ENCODE data around the gene OR52I1. TPM values are rescaled to one million over a fixed set of nuclear protein-coding genes. Genes with fewer than 3 reads are reported as not detected.

The OR52I1 gene
- total RNA-seq, 2 donors from 2014 or later: not detected

- Histone ChIP-seq H3K36me3 (replicated peaks in 1 of 2; ENCODE audit: insufficient read depth in 1 of 2, low read depth in 2 of 2) (no peaks in the 10 kb centered on the region), H3K9me3 (no peaks in the 10 kb centered on the region), H3K4me3 (no peak within 1 kb of the TSS), H3K27ac (no peak within 1 kb of the TSS), H3K27me3 (no peaks in the 10 kb centered on the region), H3K4me1 (no peaks in the 10 kb centered on the region)
- ATAC-seq (no peak), DNase-seq (no peak)
- intact Hi-C loops (cut with DNase I): no loop called here
- TF ChIP-seq POLR2A (IDR thresholded peaks at IDR 0.05) (no peak), CTCF (IDR thresholded peaks at IDR 0.05) (no peak)
Measured at GRCh38 chr11:4581443-4581842, 12.4 kb upstream of the OR52I1 start, which contains the start of gene OR52I2. Gene OR52I2, plus strand, starts transcription at chr11:4581743.

- no peaks in the 10 kb centered on the region for H3K9me3 ChIP-seq
- no peaks in the 10 kb centered on the region for H3K36me3 ChIP-seq (replicated peaks in 1 of 2; ENCODE audit: insufficient read depth in 1 of 2, low read depth in 2 of 2)
- intact Hi-C loops (cut with DNase I): no loop called here
- ATAC-seq (no peak), DNase-seq (no peak)
- WGBS, 2 donors: 32 to 37% methylated on average over 3 of the region's 3 CpGs
- TF ChIP-seq CTCF (IDR thresholded peaks at IDR 0.05) (no peak), POLR2A (IDR thresholded peaks at IDR 0.05) (no peak)
- no peaks in the 10 kb centered on the region for H3K27me3 ChIP-seq
- H3K4me1 ChIP-seq: no peaks in the 10 kb centered on the region
- no peak overlapping the region for H3K27ac ChIP-seq
- H3K4me3 ChIP-seq: no peak overlapping the region
Measured at GRCh38 chr11:4589017-4589416, 4.8 kb upstream of the OR52I1 start.

GRCh38 chr11:4605057-4605456, 11.2 kb downstream of the OR52I1 start:
- ATAC-seq: no peak
- no peak for TF ChIP-seq CTCF (IDR thresholded peaks at IDR 0.05)
- no peak for TF ChIP-seq POLR2A (IDR thresholded peaks at IDR 0.05)
- WGBS, 2 donors: 89 to 92% methylated on average over 4 of the region's 4 CpGs
- peak in 1 of 4 donors; percentile 21 for DNase-seq
- Histone ChIP-seq H3K4me1 (peaks cover 21% of the 10 kb centered on the region), H3K27ac (no peak overlapping the region), H3K4me3 (no peak overlapping the region), H3K9me3 (no peaks in the 10 kb centered on the region), H3K36me3 (replicated peaks in 1 of 2; ENCODE audit: insufficient read depth in 1 of 2, low read depth in 2 of 2) (peaks cover 8 to 9% of the 10 kb centered on the region in 2 donors), H3K27me3 (no peaks in the 10 kb centered on the region)
- intact Hi-C loops (cut with DNase I): no loop called here

GRCh38 chr11:4606231-4607015, 12.6 kb downstream of the OR52I1 start:
- H3K4me3 ChIP-seq: no peak overlapping the region
- peak overlapping the region in 1 of 4 donors; percentile 17 for H3K27ac ChIP-seq
- H3K36me3 ChIP-seq (replicated peaks in 1 of 2; ENCODE audit: insufficient read depth in 1 of 2, low read depth in 2 of 2): peaks cover 4 to 6% of the 10 kb centered on the region in 2 donors
- peak in 1 of 7 experiments; percentile 3 for TF ChIP-seq CTCF (IDR thresholded peaks at IDR 0.05)
- no peak for TF ChIP-seq POLR2A (IDR thresholded peaks at IDR 0.05)
- WGBS, 2 donors: 20 to 50% methylated on average over 1 of the region's 1 CpG
- peaks cover 21% of the 10 kb centered on the region for H3K4me1 ChIP-seq
- no peaks in the 10 kb centered on the region for H3K9me3 ChIP-seq
- no peaks in the 10 kb centered on the region for H3K27me3 ChIP-seq
- intact Hi-C loops (cut with DNase I): no loop called here
- ATAC-seq: no peak
- DNase-seq: peak in 2 of 4 donors; percentile 8 to 17

DNA sequence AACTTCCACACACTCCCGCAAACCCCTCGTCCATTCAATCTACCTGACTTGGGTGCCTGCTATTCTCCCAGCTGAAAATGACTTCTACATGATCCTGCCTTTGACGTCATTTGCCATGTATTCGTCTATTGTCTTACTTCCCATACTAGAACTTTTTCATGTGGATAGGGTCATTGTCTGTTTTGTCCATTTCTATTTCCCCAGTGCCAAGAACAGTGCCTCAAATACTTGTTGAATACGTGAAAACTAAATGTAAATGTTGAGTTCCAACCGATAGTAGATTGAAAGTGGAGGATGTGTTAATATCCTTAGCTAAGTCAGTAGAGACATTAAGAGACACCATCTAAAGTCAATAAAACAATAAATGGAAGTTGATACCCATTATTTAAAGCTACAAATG, 13.3 kb downstream of the OR52I1 start:
- H3K4me3 ChIP-seq: peak overlapping the region in 1 of 2 donors; percentile 54
- ATAC-seq (no peak), DNase-seq (no peak)
- intact Hi-C loops (cut with DNase I): no loop called here
- peak overlapping the region in 1 of 4 donors; percentile 89 for H3K27ac ChIP-seq
- H3K36me3 ChIP-seq (replicated peaks in 1 of 2; ENCODE audit: insufficient read depth in 1 of 2, low read depth in 2 of 2): peaks cover 2% of the 10 kb centered on the region in 2 donors
- 15 to 26% methylated on average over 6 of the region's 6 CpGs for WGBS, 2 donors
- TF ChIP-seq CTCF (IDR thresholded peaks at IDR 0.05) (no peak), POLR2A (IDR thresholded peaks at IDR 0.05) (no peak)
- H3K4me1 ChIP-seq: peaks cover 21% of the 10 kb centered on the region
- no peaks in the 10 kb centered on the region for H3K27me3 ChIP-seq
- H3K9me3 ChIP-seq: no peaks in the 10 kb centered on the region
